NB4 (cell line): ENCODE measurements around the gene FIP1L1.

Experiments
- MYC ChIP-seq: IDR thresholded peaks from 2 replicates; pipeline ENCODE4 v1.6.1; 2011; ENCODE audit warnings: low read depth, low read length
- POLR2A ChIP-seq: IDR thresholded peaks from 2 replicates; pipeline ENCODE4 v1.6.1; 2011; ENCODE audit warnings: mild to moderate bottlenecking; ENCODE audit not compliant: insufficient read length; ENCODE audit errors: extremely low read depth
- TF ChIP-seq, protein P1 (sequence below): IDR thresholded peaks from one replicate; pipeline ENCODE4 v1.5.1; 2012; ENCODE audit warnings: low read depth, low read length

DNA sequence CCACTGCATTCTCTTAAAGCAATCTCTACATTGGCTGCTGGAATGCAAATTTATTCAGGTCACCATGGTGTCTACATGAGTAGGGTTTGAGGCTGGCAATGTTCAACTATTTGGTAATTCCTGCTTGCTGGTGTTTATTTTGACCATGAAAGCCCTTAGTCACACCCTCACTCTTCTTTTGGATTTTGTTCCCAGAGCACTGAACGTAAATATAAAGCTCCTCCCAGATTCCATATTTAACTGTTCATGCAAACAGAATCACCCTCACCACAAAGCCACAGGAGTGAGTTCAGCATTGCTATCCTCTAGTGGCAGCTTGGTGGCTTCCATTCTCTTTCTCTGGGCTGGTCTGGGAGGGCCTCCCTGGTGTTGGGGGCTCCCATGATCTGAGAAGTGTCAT is 131.0 kb downstream of the FIP1L1 start:
- no peak for TF ChIP-seq POLR2A
- TF ChIP-seq, protein P1, sequence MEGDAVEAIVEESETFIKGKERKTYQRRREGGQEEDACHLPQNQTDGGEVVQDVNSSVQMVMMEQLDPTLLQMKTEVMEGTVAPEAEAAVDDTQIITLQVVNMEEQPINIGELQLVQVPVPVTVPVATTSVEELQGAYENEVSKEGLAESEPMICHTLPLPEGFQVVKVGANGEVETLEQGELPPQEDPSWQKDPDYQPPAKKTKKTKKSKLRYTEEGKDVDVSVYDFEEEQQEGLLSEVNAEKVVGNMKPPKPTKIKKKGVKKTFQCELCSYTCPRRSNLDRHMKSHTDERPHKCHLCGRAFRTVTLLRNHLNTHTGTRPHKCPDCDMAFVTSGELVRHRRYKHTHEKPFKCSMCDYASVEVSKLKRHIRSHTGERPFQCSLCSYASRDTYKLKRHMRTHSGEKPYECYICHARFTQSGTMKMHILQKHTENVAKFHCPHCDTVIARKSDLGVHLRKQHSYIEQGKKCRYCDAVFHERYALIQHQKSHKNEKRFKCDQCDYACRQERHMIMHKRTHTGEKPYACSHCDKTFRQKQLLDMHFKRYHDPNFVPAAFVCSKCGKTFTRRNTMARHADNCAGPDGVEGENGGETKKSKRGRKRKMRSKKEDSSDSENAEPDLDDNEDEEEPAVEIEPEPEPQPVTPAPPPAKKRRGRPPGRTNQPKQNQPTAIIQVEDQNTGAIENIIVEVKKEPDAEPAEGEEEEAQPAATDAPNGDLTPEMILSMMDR, result no peak
- no peak for TF ChIP-seq MYC
